NCI-H1092 treated with DMSO at 0.1 percent for 48 hours (cell line): ENCODE data around the gene GNA14.
A peak's percentile ranks its signal among the peaks of the same experiment; 100 is the strongest.
"Not testable (repeated sequence)": the region's sequence is repeated elsewhere in the genome, so short reads cannot be mapped to it uniquely, and the experiment has no call there.

Experiments used
- DNase-seq: peaks from one replicate; lab custom pipeline; 2025; lab: John Stamatoyannopoulos, UW

The GNA14 gene

DNA sequence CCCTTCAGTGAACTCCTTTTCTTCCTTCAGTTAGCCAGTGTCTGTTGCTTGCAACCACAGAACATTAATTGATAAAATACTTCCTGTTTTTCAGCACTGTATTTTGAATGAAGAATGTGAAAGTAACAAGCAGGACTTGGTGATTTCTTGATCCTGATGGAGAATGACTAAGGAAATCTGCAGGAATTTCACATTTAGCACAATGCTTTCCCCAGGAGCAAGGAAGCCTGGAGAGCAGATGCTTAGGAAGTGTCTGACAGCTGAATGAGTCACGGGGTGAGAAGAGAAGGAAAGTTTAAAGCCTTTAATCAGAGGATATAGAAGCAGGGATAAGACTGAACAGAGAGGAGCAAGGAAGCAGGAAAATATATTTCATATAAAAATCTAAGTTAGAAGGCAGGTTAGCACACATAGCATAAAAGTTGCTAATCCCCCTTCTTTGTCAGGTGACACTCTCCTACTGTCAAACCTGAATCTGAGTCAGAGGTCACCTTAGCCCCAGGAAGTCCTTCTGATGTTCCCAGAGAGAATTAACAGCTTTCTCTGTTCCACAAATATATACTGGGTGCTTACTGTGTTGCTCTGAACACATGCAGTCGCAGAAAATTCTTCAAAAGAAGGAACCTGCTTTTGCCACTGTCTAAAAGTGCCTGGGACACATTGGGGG lies 59.7 kb downstream of the GNA14 start:
- no peak for DNase-seq

DNA sequence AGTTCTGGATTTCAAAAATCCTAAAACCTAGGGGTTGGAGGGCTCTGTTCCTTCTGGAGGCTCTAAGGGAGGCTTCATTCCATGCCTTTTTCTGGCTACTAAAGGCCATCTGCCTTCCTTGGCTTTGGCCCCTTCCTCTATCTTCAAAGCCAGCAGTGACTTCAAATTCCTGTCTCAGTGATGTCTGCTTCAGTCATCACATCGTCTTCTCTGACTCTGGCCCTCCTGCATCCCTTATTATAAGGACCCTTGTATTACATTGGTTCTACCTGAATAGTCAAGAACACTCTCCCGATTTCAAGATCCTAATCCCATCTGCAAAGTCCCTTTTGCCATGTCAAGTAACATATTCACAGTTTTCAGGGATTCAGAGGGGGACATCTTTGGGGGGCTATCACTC lies 60.3 kb downstream of the GNA14 start:
- no peak for DNase-seq

DNA sequence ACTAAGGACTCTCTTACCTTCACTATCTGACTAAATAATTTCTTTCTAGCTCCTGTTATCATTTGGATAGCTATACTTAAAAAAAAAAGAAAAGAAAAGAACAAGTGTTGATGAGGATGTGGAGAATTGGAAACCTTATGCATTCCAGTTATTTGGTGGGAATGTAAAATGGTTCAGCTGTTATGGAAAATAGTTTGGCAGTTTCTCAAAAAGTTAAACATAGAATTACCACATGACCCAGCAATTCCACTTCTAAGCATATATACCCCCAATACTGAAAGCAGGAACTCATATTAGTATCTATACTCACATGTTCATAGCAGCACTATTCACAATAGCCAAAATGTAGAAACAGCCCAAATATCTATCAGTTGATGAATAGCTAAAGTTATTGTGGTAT lies 61.1 kb downstream of the GNA14 start:
- DNase-seq, result no peak

GRCh38 chr9:77586591-77586990 lies 61.5 kb downstream of the GNA14 start:
- DNase-seq, result no peak

DNA sequence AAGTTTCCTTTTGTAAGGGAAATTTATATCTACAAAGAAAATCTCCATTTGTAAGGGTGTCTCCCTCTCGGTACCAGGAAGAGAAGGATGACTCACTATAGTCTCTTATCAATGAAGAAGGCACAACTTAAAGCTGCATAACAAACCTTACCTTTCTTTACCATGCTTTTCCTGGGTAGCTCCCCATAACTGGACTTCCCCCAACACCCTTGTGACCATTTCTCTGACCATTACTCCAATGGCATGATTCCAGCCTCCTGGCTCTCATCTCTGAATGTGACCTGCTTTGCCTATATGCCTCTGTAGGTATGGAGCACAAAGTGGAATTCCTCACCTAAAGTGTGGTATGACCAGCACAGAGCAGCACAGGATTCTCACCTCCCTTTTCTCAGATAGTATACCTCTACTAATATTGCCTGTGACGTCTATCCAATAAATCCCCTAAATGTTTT lies 62.8 kb downstream of the GNA14 start:
- no peak for DNase-seq

- DNase-seq, result not testable (repeated sequence)
Measured at GRCh38 chr9:77584927-77585326, 63.2 kb downstream of the GNA14 start.

DNA sequence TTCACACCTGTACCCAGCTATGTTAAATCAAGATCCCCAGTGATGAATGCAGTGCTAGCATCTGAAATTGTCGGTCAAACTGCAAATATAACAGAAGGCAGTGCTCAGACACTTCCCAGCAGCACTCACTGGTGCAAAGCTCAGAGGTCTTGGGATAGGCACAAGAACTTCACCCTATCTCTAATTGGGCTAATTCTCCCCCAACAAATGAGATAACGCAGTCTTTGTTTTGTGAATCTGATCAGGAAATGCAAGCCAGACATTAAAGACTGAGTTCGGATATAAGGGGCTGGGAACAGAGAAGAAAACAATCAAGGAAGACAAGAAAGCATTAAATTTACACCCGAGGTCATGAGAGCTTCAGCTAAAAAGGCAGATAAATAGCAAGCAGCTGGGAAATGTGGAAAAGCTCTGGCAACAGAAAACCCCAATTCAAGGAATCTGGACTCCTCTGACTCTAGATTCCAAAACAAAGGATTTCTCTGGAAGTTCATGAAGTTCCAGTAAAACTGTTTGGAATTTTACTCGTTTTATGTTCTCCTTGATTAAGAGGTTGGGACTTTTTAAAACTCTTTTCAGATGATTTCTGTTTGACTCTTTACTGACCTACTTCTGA lies 65.1 kb downstream of the GNA14 start:
- no peak for DNase-seq

DNA sequence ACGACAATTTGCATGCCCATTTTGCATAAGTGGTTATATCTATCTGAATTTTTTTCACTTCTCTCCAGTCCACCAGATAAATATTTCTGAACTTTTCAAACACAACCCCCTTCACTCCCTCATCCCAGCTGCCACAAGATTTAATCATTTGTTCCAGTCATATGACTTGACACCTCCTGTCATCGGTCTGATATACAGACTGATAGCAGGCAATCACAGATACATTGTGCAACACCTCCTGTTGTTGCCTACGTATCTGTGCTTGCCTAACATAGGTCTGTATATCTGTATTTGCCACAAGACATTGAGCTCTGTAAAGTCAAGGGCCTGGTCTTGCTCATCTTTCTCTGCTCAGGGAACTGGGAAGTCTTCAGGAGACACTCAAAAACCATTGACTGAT lies 65.6 kb downstream of the GNA14 start:
- DNase-seq, result no peak

DNA sequence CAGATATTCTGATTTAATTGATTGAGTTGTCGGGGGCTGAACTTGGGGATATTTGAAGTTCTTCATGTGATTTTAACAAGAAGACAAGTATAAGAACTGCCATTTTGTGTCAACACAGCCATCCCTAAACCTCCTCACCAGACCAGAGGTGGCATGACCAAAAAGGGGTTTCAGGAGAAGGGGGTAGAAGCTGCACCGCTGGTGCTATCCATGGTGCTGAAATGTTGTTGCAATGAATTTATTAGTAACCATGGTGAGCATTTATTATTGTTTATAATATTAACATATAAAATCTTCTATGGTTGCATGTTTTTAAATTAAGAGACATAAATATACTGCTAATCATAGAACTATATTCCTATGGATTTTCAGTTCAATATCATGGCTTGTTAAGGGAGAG lies 72.3 kb downstream of the GNA14 start:
- no peak for DNase-seq

DNA sequence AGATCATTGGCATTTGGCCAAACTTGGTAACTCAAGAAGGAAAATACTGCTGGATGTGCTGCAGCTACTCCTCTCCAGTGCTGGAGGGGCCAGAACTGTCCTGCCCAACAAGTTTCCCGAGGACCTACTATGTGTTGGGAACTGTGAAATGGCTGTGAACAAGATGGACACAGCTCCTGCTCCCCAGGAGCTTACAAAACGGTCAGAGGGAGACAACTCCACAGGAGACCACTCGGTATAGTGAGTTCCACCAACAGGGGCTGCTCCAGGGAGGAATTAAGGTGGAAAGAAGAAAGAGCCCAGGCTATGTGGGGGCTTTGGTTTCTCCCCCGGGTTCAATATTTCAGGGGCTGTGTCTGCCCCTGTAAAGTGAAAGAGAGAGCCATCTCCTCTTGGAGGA lies 78.8 kb downstream of the GNA14 start:
- DNase-seq, result peak; percentile 40

DNA sequence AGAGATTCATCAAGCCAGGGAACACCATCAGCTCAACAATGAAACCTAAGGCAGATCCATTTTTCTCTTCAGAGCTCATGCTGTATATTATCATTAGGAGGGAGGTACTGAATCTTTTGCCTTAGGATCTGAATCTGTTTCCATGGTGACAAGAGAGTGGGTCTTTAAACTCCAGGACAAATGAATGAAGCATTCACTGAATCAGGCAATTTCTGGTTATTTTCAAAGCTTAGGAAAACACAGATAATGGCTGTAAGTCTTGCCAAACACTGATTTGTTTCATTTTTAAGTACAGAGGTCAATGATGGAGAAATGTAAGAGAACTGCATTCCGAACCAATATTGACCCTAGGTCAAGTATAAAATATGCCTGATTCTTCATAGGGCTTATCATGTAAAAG lies 84.9 kb downstream of the GNA14 start:
- no peak for DNase-seq

GRCh38 chr9:77562019-77562748 lies 85.9 kb downstream of the GNA14 start:
- no peak for DNase-seq

- no peak for DNase-seq
Measured at GRCh38 chr9:77561331-77562018, 86.6 kb downstream of the GNA14 start.

DNA sequence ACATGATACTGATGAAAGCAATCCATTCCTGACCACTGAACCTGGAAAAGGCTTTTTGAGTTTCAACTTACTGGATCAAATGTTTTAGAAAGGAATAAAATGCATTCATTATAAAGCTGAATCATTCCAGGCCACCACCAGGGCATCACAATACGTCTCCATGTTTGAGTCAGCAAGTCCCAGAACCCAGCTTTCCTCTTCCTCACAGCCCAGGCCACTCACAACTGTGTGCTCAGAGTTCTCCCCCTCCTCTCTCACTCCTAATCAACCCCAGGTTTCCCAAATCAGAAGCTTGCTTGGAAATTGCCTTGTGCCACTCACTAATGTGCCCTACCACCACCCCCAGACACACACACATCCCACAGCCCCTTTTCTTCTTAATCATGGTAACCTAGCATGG lies 91.7 kb downstream of the GNA14 start:
- DNase-seq, result no peak

GRCh38 chr9:77554586-77555105 lies 93.5 kb downstream of the GNA14 start:
- DNase-seq, result no peak

DNA sequence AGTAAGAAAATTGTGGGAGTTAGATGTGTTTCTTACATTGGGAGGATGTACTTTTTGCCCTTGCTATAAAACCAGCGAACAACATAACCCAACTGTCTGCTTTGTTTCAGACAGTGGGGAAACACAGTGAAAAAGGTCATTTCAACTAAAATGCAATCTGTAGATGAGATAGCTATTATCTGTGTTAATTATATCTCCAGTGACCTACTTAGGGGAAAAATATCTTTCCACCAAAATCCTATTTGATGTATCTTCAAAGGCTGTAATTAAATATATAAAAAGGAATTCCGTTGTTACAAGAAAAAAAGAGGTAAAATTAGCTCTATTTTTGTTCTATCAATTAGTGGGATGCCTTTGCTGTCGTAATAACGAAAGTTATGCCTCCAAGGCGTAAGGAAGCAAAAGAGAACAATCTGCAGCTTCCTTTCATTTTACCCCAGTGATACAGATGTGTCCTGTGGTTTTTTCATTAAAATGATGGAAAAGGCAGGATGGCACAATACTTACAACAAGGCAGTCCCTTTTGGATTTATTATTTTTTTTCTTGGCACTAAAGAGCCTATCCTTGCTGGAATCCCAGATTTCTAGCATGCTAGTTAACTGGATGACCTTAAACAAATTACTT lies 100.9 kb downstream of the GNA14 start:
- DNase-seq, result no peak

- no peak for DNase-seq
Measured at GRCh38 chr9:77546376-77546950, 101.7 kb downstream of the GNA14 start.

- DNase-seq, result no peak
Measured at GRCh38 chr9:77544546-77544945, 103.6 kb downstream of the GNA14 start.

- DNase-seq, result no peak
Measured at GRCh38 chr9:77543131-77543822, 104.8 kb downstream of the GNA14 start.

GRCh38 chr9:77541600-77541999 lies 106.5 kb downstream of the GNA14 start:
- no peak for DNase-seq

GRCh38 chr9:77541055-77541454 lies 107.1 kb downstream of the GNA14 start:
- no peak for DNase-seq
